Measurements from ENCODE around the gene UVRAG.

UVRAG gene

DNA sequence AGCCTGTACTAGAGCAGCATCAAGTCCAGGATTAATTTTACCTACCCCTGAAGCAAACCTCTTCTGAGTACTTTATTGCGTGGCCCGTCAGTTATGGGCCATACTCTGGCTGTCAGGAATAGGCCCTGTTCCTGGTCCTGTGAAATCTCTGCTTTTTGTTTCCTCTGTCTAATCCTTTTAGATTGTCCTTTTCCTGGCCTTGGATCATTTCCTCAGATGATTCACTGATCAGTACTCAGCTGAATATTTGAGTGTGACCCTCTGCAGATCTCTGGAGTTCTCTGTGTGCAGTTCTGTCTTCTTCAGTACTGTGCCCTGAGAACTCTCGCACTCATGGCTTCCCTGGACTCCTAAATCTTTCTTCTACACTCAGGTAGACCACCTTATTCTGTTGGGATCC lies 123.5 kb downstream of the UVRAG start:
- no peak overlapping the region for H3K4me3 ChIP-seq (ENCODE audit: low read depth, low read length)
- no peaks in the 10 kb centered on the region for H3K4me1 ChIP-seq (ENCODE audit: control insufficient read depth, insufficient read depth, low read length)
- H3K9me3 ChIP-seq (ENCODE audit: control insufficient read depth, insufficient read depth, low read length), result no peaks in the 10 kb centered on the region
- H3K36me3 ChIP-seq (ENCODE audit: control insufficient read depth, insufficient read depth, low read length), result no peaks in the 10 kb centered on the region
- no peaks in the 10 kb centered on the region for H3K27me3 ChIP-seq (ENCODE audit: control insufficient read depth, insufficient read depth, low read length)
- H3K9ac ChIP-seq (ENCODE audit: low read depth, low read length), result no peak overlapping the region

DNA sequence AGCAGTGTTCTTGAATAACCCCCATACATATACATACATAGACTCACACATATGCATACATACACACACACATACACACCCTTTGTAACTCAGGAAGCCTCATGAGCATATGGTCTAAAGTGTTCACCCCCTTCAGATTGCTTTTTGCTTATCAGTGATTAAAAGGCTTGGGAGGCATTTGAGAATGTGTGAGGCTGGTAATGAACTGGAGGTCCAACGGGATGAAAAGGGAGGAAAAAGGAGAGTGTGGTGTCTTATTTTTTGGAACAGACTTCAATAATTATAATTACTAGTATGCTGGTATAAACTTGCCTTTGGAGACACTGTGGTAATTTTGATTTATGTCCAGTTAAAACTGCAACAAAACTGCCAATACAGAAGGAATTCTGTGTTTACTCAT lies 124.5 kb downstream of the UVRAG start:
- H3K27me3 ChIP-seq (ENCODE audit: control insufficient read depth, insufficient read depth, low read length), result no peaks in the 10 kb centered on the region
- H3K9ac ChIP-seq (ENCODE audit: low read depth, low read length), result no peak overlapping the region
- no peaks in the 10 kb centered on the region for H3K4me1 ChIP-seq (ENCODE audit: control insufficient read depth, insufficient read depth, low read length)
- H3K9me3 ChIP-seq (ENCODE audit: control insufficient read depth, insufficient read depth, low read length), result no peaks in the 10 kb centered on the region
- no peak overlapping the region for H3K4me3 ChIP-seq (ENCODE audit: low read depth, low read length)
- no peaks in the 10 kb centered on the region for H3K36me3 ChIP-seq (ENCODE audit: control insufficient read depth, insufficient read depth, low read length)

DNA sequence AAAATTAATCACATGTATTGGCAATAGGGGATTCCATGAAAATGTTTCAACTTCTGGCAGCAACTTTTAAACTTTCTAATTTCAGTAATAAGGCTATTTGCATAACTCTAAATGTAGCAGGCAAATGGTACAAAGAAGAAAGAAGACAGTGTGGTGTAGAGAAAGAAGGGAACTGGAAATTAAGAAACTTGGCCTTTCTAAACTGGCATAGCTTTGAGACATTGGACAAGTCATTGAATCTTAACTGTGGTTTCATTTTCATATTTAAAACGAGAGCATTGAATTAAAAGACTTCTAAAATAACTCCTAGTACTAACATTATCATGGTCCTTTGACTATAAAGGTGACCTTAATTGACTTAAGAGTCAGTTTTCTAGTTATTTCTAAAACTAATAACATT lies 125.0 kb downstream of the UVRAG start:
- Histone ChIP-seq H3K4me3 (ENCODE audit: low read depth, low read length) (no peak overlapping the region), H3K36me3 (ENCODE audit: control insufficient read depth, insufficient read depth, low read length) (no peaks in the 10 kb centered on the region), H3K9me3 (ENCODE audit: control insufficient read depth, insufficient read depth, low read length) (no peaks in the 10 kb centered on the region), H3K4me1 (ENCODE audit: control insufficient read depth, insufficient read depth, low read length) (no peaks in the 10 kb centered on the region), H3K9ac (ENCODE audit: low read depth, low read length) (no peak overlapping the region), H3K27me3 (ENCODE audit: control insufficient read depth, insufficient read depth, low read length) (no peaks in the 10 kb centered on the region)

DNA sequence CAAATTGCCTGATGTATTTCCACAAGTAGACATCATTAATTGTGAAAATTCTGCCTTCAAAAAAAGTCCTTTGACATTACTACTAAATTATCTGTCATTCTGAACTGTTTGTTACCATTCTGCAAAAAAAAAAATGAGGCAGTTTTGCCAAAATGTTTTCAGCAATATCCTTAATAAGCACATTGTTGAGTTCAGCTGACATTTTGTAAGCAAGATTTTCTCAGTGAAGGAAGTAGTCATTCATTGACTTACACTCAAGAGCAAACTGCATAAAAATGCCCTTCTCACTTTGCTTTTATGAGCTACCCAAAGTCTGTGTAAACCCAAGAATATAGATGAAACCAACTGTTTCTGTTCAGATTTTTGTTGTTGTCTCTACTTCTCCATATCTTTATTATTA lies 125.9 kb downstream of the UVRAG start:
- H3K27me3 ChIP-seq (ENCODE audit: control insufficient read depth, insufficient read depth, low read length), result no peaks in the 10 kb centered on the region
- H3K36me3 ChIP-seq (ENCODE audit: control insufficient read depth, insufficient read depth, low read length), result no peaks in the 10 kb centered on the region
- no peak overlapping the region for H3K9ac ChIP-seq (ENCODE audit: low read depth, low read length)
- no peaks in the 10 kb centered on the region for H3K9me3 ChIP-seq (ENCODE audit: control insufficient read depth, insufficient read depth, low read length)
- no peaks in the 10 kb centered on the region for H3K4me1 ChIP-seq (ENCODE audit: control insufficient read depth, insufficient read depth, low read length)
- H3K4me3 ChIP-seq (ENCODE audit: low read depth, low read length), result no peak overlapping the region

DNA sequence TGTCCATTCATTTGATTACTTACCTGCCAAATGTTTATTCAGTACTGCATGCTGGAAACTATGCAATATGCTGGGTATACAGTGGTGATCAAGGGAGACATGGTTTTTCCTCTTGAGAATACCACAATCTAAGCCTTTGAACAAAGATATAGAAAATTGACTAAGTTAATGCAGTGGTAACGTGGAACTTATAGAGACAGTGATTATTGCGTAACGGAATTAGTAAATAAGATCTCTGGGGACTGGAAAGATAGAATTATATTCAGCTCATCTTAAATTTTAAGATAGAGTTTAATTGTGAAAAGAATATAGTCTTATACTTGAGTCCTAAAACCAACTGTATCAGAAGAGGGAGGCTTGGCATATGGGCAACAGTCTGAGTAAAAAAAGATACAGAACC lies 129.5 kb downstream of the UVRAG start:
- no peak overlapping the region for H3K9ac ChIP-seq (ENCODE audit: low read depth, low read length)

DNA sequence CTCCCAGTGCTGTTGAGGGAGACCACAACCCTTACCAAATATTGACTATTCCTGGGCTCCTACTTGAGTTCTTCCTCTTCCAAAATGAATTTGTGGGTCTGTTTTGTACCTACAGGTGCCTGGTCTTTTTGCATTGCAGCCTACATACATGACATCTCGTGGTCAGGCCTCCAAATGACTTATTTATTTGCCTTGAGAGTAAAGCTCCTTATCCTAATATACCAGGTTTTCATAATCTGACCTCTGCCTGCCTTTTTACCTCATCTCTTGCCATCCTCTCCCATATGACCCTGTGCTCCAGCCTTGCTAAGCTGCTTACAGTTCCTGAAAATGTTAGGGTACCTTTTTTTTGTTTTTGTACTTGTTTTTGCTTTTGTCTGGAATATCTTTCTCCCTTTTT lies 130.4 kb downstream of the UVRAG start:
- Histone ChIP-seq H3K4me1 (ENCODE audit: control insufficient read depth, insufficient read depth, low read length) (peaks cover 3% of the 10 kb centered on the region), H3K9me3 (ENCODE audit: control insufficient read depth, insufficient read depth, low read length) (no peaks in the 10 kb centered on the region), H3K4me3 (ENCODE audit: low read depth, low read length) (no peak overlapping the region), H3K27me3 (ENCODE audit: control insufficient read depth, insufficient read depth, low read length) (no peaks in the 10 kb centered on the region), H3K9ac (ENCODE audit: low read depth, low read length) (no peak overlapping the region), H3K36me3 (ENCODE audit: control insufficient read depth, insufficient read depth, low read length) (no peaks in the 10 kb centered on the region)

More for the DNA sequence above, 129.5 kb downstream of the UVRAG start:
- H3K9me3 ChIP-seq (ENCODE audit: control insufficient read depth, insufficient read depth, low read length), result no peaks in the 10 kb centered on the region
- no peak overlapping the region for H3K4me3 ChIP-seq (ENCODE audit: low read depth, low read length)
- H3K36me3 ChIP-seq (ENCODE audit: control insufficient read depth, insufficient read depth, low read length), result no peaks in the 10 kb centered on the region
- H3K27me3 ChIP-seq (ENCODE audit: control insufficient read depth, insufficient read depth, low read length), result no peaks in the 10 kb centered on the region
- H3K4me1 ChIP-seq (ENCODE audit: control insufficient read depth, insufficient read depth, low read length), result peaks cover 3% of the 10 kb centered on the region

DNA sequence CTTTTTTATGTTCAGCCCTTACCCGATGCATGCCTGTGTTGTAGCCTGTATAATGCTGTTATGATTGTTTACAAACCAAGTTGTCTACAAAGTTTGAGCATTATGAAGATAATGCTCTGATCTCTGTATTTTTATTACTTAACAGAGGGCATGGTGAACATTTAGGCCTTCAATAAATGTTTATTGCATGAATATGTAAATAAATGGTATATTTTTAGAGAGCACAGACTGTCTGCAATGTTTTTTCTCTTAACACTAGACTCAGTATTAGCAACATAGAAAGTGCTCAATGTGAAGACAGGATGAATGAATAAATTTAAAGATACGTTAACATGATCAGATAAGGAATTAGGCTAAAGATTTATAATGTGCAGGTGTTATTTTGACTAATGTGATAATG lies 130.9 kb downstream of the UVRAG start:
- Histone ChIP-seq H3K36me3 (ENCODE audit: control insufficient read depth, insufficient read depth, low read length) (no peaks in the 10 kb centered on the region), H3K4me3 (ENCODE audit: low read depth, low read length) (no peak overlapping the region), H3K9ac (ENCODE audit: low read depth, low read length) (no peak overlapping the region), H3K9me3 (ENCODE audit: control insufficient read depth, insufficient read depth, low read length) (no peaks in the 10 kb centered on the region), H3K27me3 (ENCODE audit: control insufficient read depth, insufficient read depth, low read length) (no peaks in the 10 kb centered on the region), H3K4me1 (ENCODE audit: control insufficient read depth, insufficient read depth, low read length) (peaks cover 3% of the 10 kb centered on the region)

DNA sequence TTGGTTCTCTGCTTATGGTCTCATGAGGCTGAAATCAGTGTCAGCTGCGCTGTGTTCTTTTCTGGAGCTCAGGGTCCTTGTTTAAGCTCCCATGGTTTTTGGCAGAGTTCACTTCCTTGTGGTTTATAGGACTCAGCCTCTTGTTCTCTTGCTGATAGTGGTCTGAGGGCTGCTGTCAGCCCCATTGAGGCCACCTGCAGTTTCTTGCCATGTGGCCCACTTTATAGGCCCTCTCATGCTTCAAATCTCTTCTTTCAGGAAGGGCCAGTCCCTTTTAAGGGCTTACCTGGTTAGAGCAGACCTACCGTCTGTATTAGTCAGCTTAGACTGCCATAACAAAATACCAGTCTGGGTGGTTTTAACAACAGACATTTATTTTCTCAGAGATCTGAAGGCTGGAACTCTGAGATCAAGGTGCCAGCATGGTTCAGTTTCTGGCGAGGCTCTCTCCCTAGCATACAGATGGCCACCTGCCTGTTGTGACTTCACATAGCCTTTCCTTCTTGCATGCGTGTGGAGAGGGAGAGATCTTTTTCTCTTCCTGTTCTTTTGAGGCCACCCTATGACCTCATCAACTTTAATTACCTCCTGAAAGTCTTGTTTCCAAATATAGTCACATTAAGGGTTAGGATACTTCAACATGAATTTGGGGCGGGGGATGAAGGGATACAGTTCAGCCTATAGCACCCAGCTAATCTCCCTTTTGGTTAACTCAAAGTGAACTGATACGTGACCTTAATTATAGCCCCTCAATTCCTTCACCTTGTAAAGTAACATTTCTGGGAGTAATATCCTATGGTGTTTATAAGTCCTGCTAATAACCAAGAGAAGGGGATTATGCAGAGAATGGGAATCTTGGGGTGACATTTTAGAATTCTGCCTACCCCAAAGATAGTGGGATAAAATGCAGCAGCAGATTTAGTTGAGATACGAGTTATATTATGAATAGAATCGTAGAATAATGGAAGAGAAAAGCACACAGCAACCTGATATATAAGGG lies 131.8 kb downstream of the UVRAG start:
- no peaks in the 10 kb centered on the region for H3K27me3 ChIP-seq (ENCODE audit: control insufficient read depth, insufficient read depth, low read length)

DNA sequence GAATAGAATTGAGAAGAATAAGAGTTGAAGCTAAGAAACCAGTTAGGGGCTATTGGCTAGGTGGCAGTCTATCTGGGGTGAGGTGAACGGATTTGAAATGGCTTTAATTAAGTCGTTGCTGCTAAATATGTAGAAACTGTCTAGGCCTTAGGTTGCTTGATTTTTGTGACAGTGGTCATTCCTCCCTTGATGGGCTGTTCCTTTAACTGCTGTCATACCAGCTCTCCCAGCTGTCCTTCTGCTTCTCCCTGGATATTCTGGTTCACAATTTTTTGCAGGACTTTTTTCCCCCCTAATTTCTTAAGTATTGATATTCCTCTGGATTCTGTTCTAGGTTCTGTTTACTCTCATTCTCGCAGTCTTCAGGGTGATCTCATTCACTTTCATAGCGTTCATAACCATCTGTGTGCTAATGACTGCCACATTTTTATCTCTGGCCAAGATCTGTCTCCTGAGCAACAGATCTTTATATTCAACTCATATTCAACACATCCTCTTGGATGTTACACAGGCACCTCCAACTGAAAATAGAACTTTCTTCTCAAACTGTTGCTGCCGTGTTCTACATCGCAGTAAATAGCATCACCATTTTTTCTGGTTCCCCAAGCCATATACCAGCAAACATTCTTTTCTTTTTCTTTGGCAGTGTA lies 134.1 kb downstream of the UVRAG start:
- no peaks in the 10 kb centered on the region for H3K27me3 ChIP-seq (ENCODE audit: control insufficient read depth, insufficient read depth, low read length)
- no peak overlapping the region for H3K9ac ChIP-seq (ENCODE audit: low read depth, low read length)
- no peaks in the 10 kb centered on the region for H3K9me3 ChIP-seq (ENCODE audit: control insufficient read depth, insufficient read depth, low read length)
- H3K4me3 ChIP-seq (ENCODE audit: low read depth, low read length), result no peak overlapping the region
- H3K4me1 ChIP-seq (ENCODE audit: control insufficient read depth, insufficient read depth, low read length), result peaks cover 3% of the 10 kb centered on the region
- H3K36me3 ChIP-seq (ENCODE audit: control insufficient read depth, insufficient read depth, low read length), result no peaks in the 10 kb centered on the region

More for the DNA sequence above, 131.8 kb downstream of the UVRAG start:
- Histone ChIP-seq H3K9ac (ENCODE audit: low read depth, low read length) (no peak overlapping the region), H3K9me3 (ENCODE audit: control insufficient read depth, insufficient read depth, low read length) (no peaks in the 10 kb centered on the region), H3K4me3 (ENCODE audit: low read depth, low read length) (no peak overlapping the region), H3K36me3 (ENCODE audit: control insufficient read depth, insufficient read depth, low read length) (no peaks in the 10 kb centered on the region), H3K4me1 (ENCODE audit: control insufficient read depth, insufficient read depth, low read length) (peaks cover 3% of the 10 kb centered on the region)

DNA sequence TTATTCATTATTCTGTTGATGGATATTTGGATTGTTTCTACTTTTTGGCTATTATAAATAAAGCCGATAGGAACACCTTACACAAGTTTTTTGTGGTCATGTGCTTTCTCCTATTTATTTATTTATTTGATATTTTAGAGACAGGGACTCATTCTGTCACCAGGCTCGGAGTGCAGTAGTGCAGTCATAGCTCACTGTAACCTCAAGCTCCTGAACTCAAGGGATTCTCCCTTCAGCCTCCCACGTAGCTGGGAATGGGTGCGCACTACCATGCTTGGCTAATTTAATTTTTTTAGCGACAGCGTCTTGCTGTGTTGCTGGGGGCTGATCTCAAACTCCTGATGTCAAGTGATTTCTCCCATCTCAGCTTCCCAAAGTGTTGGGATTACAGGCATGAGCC lies 135.1 kb downstream of the UVRAG start:
- Histone ChIP-seq H3K4me3 (ENCODE audit: low read depth, low read length) (no peak overlapping the region), H3K4me1 (ENCODE audit: control insufficient read depth, insufficient read depth, low read length) (peaks cover 3% of the 10 kb centered on the region), H3K27me3 (ENCODE audit: control insufficient read depth, insufficient read depth, low read length) (no peaks in the 10 kb centered on the region), H3K9me3 (ENCODE audit: control insufficient read depth, insufficient read depth, low read length) (no peaks in the 10 kb centered on the region), H3K9ac (ENCODE audit: low read depth, low read length) (no peak overlapping the region), H3K36me3 (ENCODE audit: control insufficient read depth, insufficient read depth, low read length) (no peaks in the 10 kb centered on the region)

DNA sequence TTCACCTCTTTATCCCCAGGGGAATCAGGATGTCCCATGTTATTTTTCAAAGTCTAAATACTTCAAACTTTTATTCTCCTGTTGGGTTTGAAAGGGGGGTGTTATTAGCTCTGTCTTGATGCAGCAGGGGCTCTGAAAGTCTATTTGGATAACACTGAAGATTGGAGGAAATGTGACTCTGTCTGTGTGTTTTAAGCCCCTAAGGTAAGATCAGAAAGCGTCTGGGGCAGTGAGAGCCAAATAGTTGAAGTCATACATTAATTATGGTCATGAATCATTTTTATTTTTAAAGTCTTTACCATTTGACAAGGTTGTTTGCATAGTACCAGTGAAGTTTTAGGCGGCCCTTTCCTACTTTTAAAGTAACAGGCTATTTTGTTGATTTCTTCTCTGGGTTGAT lies 139.0 kb downstream of the UVRAG start:
- H3K4me3 ChIP-seq (ENCODE audit: low read depth, low read length), result no peak overlapping the region

DNA sequence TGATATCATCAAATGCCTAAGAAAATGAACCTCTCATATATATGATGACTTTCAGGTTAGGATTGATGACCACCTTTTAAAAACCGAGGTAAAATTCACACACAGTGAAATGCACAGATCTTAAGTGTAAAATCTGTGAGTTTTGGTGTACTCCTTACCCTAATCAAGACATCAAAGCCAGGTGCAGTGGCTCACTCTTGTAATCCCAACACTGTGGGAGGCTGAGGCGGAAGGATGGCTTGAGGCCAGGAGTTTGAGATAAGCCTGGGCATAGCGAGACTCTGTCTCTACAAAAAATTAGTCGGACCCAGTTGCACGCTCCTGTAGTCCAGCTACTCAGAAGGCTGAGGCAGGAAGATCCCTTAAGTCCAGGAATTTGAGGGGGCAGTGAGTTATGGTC lies 140.4 kb downstream of the UVRAG start:
- Histone ChIP-seq H3K36me3 (ENCODE audit: control insufficient read depth, insufficient read depth, low read length) (no peaks in the 10 kb centered on the region), H3K9me3 (ENCODE audit: control insufficient read depth, insufficient read depth, low read length) (no peaks in the 10 kb centered on the region), H3K9ac (ENCODE audit: low read depth, low read length) (no peak overlapping the region), H3K27me3 (ENCODE audit: control insufficient read depth, insufficient read depth, low read length) (no peaks in the 10 kb centered on the region), H3K4me1 (ENCODE audit: control insufficient read depth, insufficient read depth, low read length) (no peaks in the 10 kb centered on the region), H3K4me3 (ENCODE audit: low read depth, low read length) (no peak overlapping the region)

More for the DNA sequence above, 139.0 kb downstream of the UVRAG start:
- H3K9ac ChIP-seq (ENCODE audit: low read depth, low read length), result no peak overlapping the region
- no peaks in the 10 kb centered on the region for H3K9me3 ChIP-seq (ENCODE audit: control insufficient read depth, insufficient read depth, low read length)
- H3K4me1 ChIP-seq (ENCODE audit: control insufficient read depth, insufficient read depth, low read length), result no peaks in the 10 kb centered on the region
- no peaks in the 10 kb centered on the region for H3K36me3 ChIP-seq (ENCODE audit: control insufficient read depth, insufficient read depth, low read length)
- H3K27me3 ChIP-seq (ENCODE audit: control insufficient read depth, insufficient read depth, low read length), result no peaks in the 10 kb centered on the region
